EH (cell line): ENCODE measurements around the gene KCTD16.

Source experiments
- DNase-seq: peaks from one replicate; pipeline ENCODE4 v3.0.0-alpha.2; 2015; ENCODE audit warnings: low read depth

Gene KCTD16

DNA sequence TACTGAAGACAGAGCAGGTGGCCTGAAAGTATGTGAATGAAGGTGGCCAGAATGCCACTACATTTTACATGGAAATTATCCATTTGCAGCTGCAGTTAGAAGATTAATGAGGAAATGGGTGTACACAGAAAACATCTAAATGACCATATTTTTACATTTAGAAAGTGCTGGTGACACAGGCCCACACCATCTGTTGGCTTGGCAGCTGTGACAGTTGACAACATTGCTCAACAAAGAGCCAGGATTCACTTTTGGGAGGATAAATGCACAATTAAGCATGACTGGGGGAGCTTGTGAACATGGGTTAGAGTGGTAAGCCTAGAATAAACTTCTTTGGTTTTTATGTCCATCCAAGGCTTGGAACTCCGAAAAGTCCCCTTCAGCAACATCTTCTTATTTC lies 360.5 kb downstream of the KCTD16 start:
- DNase-seq = no peak
